IMR-90 (cell line): ENCODE measurements around the gene TMEM81.

Experiments
- BHLHE40 ChIP-seq: fragments of 150-350 bp; IDR thresholded peaks from 2 replicates; pipeline ENCODE4 v1.6.1; 2016; ENCODE audit warnings: mild to moderate bottlenecking, low read depth, low read length
- CEBPB ChIP-seq: IDR thresholded peaks from 2 replicates; pipeline ENCODE4 v1.6.1; 2012; ENCODE audit warnings: low read depth, low read length, improper control_type of control experiment
- CTCF ChIP-seq: conservative IDR thresholded peaks from 2 replicates; pipeline ENCODE4 v1.5.1; 2012; ENCODE audit warnings: mild to moderate bottlenecking, low read depth, low read length, improper control_type of control experiment
- ELK1 ChIP-seq: fragments of 150-350 bp; IDR thresholded peaks from 2 replicates; pipeline ENCODE4 v1.6.1; 2016; ENCODE audit warnings: low read depth, mild to moderate bottlenecking, low read length, moderate library complexity, borderline replicate concordance
- FOS ChIP-seq: fragments of 150-350 bp; IDR thresholded peaks from 2 replicates; pipeline ENCODE4 v1.6.1; 2016; ENCODE audit warnings: low read depth, low read length
- MAZ ChIP-seq: IDR thresholded peaks from 2 replicates; pipeline ENCODE4 v1.6.1; 2012; ENCODE audit warnings: low read depth, mild to moderate bottlenecking, low read length, improper control_type of control experiment, moderate library complexity, borderline replicate concordance
- MXI1 ChIP-seq: IDR thresholded peaks from 2 replicates; pipeline ENCODE4 v1.6.1; 2012; ENCODE audit warnings: low read depth, mild to moderate bottlenecking, low read length, moderate library complexity, borderline replicate concordance
- NFE2L2 ChIP-seq: fragments of 150-350 bp; IDR thresholded peaks from 2 replicates; pipeline ENCODE4 v1.6.1; 2016; ENCODE audit warnings: low read depth, mild to moderate bottlenecking, low read length
- POLR2A ChIP-seq: IDR thresholded peaks from 2 replicates; pipeline ENCODE4 v1.6.1; 2012; ENCODE audit warnings: mild to moderate bottlenecking, low read depth, low read length
- RAD21 ChIP-seq: IDR thresholded peaks from 2 replicates; pipeline ENCODE4 v1.6.1; 2012; ENCODE audit warnings: low read length, improper control_type of control experiment
- RCOR1 ChIP-seq: IDR thresholded peaks from 2 replicates; pipeline ENCODE4 v1.6.1; 2012; ENCODE audit warnings: mild to moderate bottlenecking, low read length, improper control_type of control experiment; ENCODE audit not compliant: insufficient replicate concordance
- RFX5 ChIP-seq: IDR thresholded peaks from 2 replicates; pipeline ENCODE4 v1.8.0; 2012; ENCODE audit warnings: low read depth, mild to moderate bottlenecking, low read length, moderate library complexity
- SMC3 ChIP-seq: fragments of 150-350 bp; IDR thresholded peaks from 2 replicates; pipeline ENCODE4 v1.6.1; 2016; ENCODE audit warnings: low read depth, mild to moderate bottlenecking, antibody characterized with exemption, low read length, moderate library complexity
- USF2 ChIP-seq: fragments of 150-350 bp; IDR thresholded peaks from 2 replicates; pipeline ENCODE4 v1.6.1; 2017; ENCODE audit warnings: mild to moderate bottlenecking, antibody characterized with exemption, low read length, low read depth

GRCh38 chr1:205091043-205091740 lies 6.9 kb upstream of the TMEM81 start:
- TF ChIP-seq CTCF (no peak), CEBPB (peak; percentile 70), BHLHE40 (no peak), USF2 (no peak), NFE2L2 (no peak), POLR2A (no peak), RFX5 (no peak), ELK1 (no peak), RCOR1 (no peak), MAZ (no peak), RAD21 (no peak), FOS (no peak), MXI1 (no peak), SMC3 (no peak)
